ENCODE results near the gene TMEM150B. TPM values are rescaled to one million over a fixed set of nuclear protein-coding genes. Genes with fewer than 3 reads are reported as not detected.

Gene TMEM150B
- total and polyA plus RNA-seq, 9 of the 15 experiments (the other 6 are each of a cell fraction or from before 2014, with no cell fraction given), result 0.47 to 1.3 (median 0.74) TPM; not detected in 2

DNA sequence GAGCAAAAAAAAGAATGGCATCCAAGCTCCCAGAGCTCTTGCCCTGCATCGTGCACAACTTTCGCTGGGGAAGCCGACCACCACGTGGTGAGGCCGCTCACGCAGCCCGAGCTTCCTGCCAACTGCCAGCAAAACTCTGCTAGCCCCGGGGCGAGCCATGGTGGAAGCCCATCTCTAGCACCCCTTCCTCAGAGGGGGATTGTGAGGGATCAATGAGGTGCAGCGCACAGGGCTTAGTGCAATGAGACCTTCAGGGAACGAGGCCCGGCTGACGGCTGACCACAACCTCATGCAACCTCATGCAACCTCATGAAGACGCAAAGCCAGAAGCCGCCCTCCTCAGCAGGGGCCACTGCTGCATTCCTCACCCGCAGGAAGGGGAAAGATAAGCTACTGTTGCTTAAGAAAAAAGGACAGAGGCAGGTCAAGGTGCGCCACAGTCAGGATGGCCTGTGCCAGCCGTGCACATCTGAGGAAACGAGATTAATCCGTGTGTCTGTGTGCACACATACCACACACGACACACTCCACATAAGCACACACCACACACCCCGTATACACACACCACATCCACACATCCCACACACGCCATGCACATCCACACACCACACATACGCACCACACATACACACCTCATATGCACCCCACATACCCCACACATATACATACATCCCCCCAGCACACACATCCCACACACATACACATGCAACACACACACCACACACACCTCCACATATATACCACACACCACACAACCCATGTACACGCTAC, 54.8 kb downstream of the TMEM150B start (continued):
- TF ChIP-seq, protein P1, sequence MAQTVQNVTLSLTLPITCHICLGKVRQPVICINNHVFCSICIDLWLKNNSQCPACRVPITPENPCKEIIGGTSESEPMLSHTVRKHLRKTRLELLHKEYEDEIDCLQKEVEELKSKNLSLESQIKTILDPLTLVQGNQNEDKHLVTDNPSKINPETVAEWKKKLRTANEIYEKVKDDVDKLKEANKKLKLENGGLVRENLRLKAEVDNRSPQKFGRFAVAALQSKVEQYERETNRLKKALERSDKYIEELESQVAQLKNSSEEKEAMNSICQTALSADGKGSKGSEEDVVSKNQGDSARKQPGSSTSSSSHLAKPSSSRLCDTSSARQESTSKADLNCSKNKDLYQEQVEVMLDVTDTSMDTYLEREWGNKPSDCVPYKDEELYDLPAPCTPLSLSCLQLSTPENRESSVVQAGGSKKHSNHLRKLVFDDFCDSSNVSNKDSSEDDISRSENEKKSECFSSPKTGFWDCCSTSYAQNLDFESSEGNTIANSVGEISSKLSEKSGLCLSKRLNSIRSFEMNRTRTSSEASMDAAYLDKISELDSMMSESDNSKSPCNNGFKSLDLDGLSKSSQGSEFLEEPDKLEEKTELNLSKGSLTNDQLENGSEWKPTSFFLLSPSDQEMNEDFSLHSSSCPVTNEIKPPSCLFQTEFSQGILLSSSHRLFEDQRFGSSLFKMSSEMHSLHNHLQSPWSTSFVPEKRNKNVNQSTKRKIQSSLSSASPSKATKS (CRISPR knock-in tag; IDR thresholded peaks at IDR 0.05), result no peak
- TF ChIP-seq CHD2 (IDR thresholded peaks at IDR 0.05; ENCODE audit: low read depth, low read length) (no peak), POLR2A (conservative IDR thresholded peaks at IDR 0.05) (no peak), KLF1 (tag; IDR thresholded peaks at IDR 0.05) (0 out of 2 replicates have a peak, but pooled peaks have one; percentile 29), TGIF2 (CRISPR knock-in tag; IDR thresholded peaks at IDR 0.05) (no peak), NCOA1 (IDR thresholded peaks at IDR 0.05; ENCODE audit: low read depth) (0 out of 2 replicates have a peak, but pooled peaks have one; percentile 32), ZNF212 (CRISPR knock-in tag; IDR thresholded peaks at IDR 0.05) (no peak), ZNF644 (tag; IDR thresholded peaks at IDR 0.05; ENCODE audit: low read depth) (peak; percentile 60; the same call in 1 of the 2 replicates), PYGO2 (tag; IDR thresholded peaks at IDR 0.05) (no peak), IFI16 (CRISPR knock-in tag; IDR thresholded peaks at IDR 0.05) (no peak), SUPT5H (IDR thresholded peaks at IDR 0.05) (peak; percentile 40), OTX1 (CRISPR knock-in tag; IDR thresholded peaks at IDR 0.05) (peak; percentile 88; the same call in 1 of the 2 replicates), CHD1 (IDR thresholded peaks at IDR 0.05; ENCODE audit: low read length) (no peak), SMAD2 (IDR thresholded peaks at IDR 0.05; ENCODE audit: low read depth, low read length) (no peak), LEF1 (IDR thresholded peaks at IDR 0.05) (no peak; the same call in 1 of the 2 replicates)
- TF ChIP-seq, protein P2, sequence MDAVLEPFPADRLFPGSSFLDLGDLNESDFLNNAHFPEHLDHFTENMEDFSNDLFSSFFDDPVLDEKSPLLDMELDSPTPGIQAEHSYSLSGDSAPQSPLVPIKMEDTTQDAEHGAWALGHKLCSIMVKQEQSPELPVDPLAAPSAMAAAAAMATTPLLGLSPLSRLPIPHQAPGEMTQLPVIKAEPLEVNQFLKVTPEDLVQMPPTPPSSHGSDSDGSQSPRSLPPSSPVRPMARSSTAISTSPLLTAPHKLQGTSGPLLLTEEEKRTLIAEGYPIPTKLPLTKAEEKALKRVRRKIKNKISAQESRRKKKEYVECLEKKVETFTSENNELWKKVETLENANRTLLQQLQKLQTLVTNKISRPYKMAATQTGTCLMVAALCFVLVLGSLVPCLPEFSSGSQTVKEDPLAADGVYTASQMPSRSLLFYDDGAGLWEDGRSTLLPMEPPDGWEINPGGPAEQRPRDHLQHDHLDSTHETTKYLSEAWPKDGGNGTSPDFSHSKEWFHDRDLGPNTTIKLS (IDR thresholded peaks at IDR 0.05; ENCODE audit: borderline replicate concordance, low read depth), result no peak
- TF ChIP-seq, protein P3, sequence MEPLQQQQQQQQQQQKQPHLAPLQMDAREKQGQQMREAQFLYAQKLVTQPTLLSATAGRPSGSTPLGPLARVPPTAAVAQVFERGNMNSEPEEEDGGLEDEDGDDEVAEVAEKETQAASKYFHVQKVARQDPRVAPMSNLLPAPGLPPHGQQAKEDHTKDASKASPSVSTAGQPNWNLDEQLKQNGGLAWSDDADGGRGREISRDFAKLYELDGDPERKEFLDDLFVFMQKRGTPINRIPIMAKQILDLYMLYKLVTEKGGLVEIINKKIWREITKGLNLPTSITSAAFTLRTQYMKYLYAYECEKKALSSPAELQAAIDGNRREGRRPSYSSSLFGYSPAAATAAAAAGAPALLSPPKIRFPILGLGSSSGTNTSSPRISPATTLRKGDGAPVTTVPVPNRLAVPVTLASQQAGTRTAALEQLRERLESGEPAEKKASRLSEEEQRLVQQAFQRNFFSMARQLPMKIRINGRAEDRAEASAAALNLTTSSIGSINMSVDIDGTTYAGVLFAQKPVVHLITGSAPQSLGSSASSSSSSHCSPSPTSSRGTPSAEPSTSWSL (CRISPR knock-in tag; IDR thresholded peaks at IDR 0.05; ENCODE audit: borderline replicate concordance), result no peak
- TF ChIP-seq, protein P4, sequence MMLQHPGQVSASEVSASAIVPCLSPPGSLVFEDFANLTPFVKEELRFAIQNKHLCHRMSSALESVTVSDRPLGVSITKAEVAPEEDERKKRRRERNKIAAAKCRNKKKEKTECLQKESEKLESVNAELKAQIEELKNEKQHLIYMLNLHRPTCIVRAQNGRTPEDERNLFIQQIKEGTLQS (IDR thresholded peaks at IDR 0.05), result peak; percentile 70; the same call in 1 of the 2 replicates
- TF ChIP-seq, protein P4 (CRISPR knock-in tag; conservative IDR thresholded peaks at IDR 0.05), result no peak
- TF ChIP-seq, protein P5, sequence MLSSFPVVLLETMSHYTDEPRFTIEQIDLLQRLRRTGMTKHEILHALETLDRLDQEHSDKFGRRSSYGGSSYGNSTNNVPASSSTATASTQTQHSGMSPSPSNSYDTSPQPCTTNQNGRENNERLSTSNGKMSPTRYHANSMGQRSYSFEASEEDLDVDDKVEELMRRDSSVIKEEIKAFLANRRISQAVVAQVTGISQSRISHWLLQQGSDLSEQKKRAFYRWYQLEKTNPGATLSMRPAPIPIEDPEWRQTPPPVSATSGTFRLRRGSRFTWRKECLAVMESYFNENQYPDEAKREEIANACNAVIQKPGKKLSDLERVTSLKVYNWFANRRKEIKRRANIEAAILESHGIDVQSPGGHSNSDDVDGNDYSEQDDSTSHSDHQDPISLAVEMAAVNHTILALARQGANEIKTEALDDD (IDR thresholded peaks at IDR 0.05), result no peak

Data from K562 (cell line).